HG03095 (cell line): ENCODE data around the gene NIPAL4.
"Not testable (repeated sequence)": the region's sequence is repeated elsewhere in the genome, so short reads cannot be mapped to it uniquely, and the experiment has no call there.

Experiments used
- ATAC-seq: cut with Tn5 transposase; IDR thresholded peaks from one replicate; pipeline ENCODE4 v1.9.1; 2021; ENCODE audit warnings: moderate library complexity; ENCODE audit not compliant: unreplicated experiment

The NIPAL4 gene

GRCh38 chr5:157463081-157463480 is 3.1 kb downstream of the NIPAL4 start:
- ATAC-seq, result no peak

DNA sequence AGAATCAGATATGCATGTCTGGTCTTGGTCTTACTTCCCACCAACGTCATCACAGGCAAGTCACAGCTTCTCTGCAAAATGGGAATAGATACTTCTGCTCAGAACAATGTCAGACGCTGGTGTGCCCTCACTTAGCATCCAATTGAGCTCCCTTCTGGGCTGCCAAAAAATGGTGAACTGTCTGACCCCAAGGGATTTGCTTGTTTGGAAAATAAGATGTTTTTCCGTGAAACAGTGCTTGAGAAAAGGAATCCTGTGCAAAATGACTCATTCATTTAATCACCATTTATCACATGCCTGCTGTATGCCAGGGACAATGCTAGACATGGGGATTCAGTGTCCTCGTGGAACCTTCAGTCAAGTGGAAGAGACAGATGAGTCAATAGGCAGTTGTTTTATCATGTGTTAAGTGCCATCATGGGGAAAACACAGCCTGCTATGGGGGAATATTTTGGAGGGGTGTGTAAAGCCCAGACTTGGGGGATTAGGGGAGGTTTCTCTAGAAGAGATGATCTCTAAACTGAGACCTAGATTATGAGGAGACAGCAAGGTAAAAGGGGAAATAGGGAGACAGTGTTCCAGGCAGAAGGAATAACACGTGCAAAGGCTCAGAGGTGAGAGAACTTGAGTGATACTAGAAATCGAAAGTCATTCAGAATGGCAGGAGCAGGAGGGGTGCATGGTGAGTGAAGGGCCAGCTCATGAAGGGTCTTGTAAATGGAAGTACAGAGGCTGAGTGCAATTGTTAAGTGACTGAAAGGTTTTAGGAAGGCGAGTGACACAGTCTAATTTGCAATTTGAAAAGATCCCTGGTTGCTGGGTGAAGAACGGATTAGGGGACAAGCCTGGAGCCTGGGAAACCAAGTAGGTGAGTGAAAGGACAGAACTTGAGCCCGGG is 3.9 kb downstream of the NIPAL4 start:
- ATAC-seq, result no peak

GRCh38 chr5:157464519-157465171 is 4.6 kb downstream of the NIPAL4 start:
- peak; percentile 83 for ATAC-seq

DNA sequence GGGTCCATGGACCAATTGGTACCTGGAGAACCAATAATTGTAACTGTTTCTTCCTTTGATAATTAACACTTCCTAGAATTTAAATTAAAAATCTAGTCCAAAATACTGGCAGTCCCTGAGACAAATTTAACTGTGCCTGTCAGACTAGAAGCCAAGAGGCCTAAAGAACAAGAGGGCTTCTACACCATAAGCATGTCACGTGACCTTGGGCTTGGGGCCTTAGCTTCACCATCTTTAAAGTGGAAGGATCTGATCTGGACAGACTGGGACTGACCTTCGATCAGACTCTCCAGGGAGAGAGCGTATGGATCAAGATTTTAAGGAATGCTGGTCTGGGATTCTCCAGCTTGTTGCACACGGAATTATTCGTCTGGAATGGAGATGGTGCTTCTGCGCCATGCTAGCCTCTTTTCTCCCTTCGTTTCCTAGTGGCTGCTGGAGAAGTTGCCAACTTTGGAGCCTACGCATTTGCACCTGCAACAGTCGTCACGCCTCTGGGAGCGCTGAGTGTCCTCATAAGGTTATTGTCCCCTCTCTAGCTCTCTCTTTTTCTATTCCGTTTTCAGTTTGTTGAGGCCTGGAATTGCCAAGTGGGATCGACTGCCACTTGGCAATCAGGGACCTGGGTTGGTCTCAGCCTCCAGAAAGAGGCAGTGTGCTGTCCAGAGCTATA is 8.4 kb downstream of the NIPAL4 start:
- ATAC-seq, result no peak

- no peak for ATAC-seq
These were observed 9.1 kb downstream of the NIPAL4 start for GRCh38 chr5:157469073-157469472.

DNA sequence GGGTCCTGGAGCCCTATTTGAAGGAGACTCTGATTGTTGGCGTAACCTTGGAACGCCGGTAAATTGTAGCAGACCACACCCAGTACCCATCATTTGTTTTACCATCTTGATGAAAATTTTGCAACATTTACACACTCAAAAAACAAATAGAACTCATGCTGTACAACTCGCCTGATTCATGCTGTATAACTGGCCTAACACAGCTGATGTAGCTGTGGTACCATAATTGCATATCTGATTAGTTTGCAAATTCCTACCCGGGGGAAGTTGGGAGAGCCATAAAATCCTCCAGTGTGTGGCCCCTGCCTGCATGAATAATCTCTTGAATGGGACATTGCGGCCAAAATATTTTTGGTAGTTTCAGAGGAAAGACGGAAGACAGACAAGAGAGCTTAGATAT is 9.7 kb downstream of the NIPAL4 start:
- no peak for ATAC-seq

- ATAC-seq, result no peak
These were observed 10.6 kb downstream of the NIPAL4 start for GRCh38 chr5:157470631-157471030.

GRCh38 chr5:157471709-157472108 is 11.7 kb downstream of the NIPAL4 start:
- ATAC-seq, result no peak

GRCh38 chr5:157473383-157474320 is 13.6 kb downstream of the NIPAL4 start:
- no peak for ATAC-seq

DNA sequence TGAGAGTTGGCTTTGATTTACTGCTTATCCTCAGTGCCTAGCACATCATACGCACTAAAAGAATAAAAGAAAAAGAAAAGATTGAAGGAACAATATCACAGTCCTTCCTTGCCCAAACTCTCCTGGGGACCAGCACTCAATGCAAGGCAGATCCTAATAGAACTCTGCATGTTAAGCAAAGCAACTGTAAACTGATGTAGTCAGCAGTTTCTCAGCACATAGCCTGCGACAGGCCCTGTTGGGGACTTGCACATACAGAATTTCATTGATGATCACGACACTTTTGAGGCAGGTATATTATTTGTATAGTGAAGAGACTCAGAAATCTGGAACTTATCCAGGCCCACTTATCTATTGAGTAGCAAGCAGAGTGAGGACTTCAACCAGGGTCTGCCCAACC is 15.4 kb downstream of the NIPAL4 start:
- ATAC-seq, result no peak

- peak; percentile 56 for ATAC-seq
These were observed 16.8 kb downstream of the NIPAL4 start for GRCh38 chr5:157476702-157477408.

DNA sequence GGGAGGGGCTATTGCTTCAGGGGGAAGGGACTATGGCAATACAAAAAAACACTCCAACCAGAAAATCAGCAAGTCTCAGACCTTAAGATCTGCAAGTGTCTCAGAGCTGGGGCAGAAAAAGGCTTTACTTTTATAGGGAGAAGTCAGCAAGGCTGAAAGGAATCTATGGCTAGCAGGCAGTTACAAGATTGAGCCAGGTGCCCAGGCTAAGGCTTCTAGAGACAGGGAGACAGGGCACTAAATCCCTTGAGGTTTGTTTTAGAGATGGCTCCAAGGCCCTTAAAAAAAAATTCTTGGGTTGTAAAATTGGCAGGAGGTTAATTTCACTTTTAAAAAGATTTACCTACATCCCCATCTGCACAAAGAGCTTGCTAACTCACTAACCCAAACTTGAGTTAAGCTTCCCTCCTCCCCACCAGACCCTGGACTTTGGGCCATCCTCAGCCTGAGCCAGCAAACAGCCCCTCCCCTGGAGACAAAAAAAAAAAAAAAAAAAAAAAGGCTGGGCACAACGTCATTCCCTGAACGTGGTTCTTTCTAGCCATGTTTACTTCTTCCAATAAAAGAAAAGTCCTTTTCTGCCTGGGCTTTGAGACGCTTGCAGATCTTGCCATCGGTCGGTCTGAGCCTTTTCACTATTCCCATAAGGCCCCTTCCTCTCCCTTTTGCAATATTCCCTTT is 17.9 kb downstream of the NIPAL4 start:
- no peak for ATAC-seq

DNA sequence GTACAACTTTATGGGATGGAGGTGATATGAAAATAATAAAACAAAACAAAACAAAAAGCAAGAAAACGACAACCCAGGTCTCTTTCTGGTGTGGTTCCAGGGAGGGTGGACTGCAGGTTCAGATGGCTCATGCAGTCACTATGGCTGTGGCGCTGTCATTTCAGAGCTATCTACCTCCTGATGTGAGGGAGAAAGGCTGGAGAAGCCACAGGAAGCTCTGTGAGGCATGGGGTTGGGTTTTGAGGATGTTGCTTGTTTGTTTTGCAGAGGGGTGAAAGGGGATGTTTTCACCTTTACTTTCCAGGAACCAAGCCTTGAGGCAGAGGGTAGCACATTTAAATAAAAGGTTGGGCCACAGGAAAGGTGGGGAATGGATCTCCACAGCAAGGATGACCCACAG is 18.7 kb downstream of the NIPAL4 start:
- ATAC-seq, result no peak

- ATAC-seq, result no peak
These were observed 19.2 kb downstream of the NIPAL4 start for GRCh38 chr5:157479166-157479565.

DNA sequence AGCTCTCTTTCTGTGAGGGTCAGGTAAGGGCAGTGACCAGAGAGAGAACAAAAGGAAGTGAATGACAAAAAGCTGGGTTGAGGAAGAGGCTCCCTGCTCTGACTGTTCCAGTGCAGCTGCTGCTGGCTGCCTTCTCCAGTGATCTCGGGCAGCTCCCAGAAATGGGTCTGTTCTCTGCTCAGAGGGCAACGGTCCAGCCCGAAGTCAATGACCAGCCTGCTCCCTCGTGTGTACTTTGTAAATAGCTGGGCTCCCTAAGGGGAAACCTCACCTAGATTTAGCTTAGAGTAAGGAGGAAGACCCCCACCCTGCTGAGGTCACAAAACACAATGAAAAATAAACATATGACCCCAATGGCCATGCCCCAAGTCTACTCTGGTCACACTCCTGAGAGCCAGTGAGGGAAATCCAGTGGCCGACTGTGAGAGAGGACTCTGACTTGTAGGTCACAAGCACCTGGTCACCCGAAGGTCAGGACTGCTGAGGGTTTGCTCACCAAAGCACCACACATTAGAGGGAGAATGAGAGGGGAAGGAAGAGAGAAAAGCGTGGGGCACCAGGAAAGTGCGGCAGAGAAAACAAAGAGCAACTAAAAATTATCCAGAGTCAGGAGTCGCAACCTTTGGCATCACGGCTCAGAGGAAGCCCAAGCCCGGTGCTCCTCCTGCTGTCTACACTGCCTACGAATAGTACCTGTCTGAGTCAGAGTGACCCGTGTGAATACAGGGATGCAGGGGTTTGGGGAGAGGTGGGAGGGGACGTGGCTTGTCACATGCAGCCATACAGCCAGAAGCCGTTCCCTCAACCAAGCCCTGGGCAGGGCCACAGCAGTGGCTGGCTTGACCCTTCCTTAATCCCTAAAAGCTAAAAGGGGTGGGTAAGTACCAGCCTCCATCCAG is 19.8 kb downstream of the NIPAL4 start:
- no peak for ATAC-seq

- ATAC-seq, result no peak
These were observed 21.3 kb downstream of the NIPAL4 start for GRCh38 chr5:157481265-157481664.

DNA sequence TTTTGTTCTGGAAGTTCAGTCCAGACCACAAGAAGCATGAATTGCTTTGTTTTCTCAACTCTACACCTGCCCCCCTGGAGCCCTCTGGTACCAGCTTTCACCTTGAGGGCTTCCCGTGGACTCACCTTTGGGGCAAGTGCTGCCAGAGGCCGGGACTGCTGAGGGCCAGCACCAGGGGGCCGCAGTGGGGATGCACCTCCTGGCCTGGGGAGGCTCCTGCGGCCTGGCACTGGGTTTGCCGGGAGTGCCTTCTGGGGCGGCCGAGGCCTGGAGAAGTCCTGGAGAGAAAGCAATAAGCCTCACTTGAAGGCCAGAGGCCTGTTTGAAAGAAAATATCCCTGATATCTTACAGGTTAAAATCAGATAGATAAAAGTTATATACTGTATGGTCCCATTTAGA is 21.7 kb downstream of the NIPAL4 start:
- ATAC-seq, result no peak

GRCh38 chr5:157482702-157483101 is 22.7 kb downstream of the NIPAL4 start:
- not testable (repeated sequence) for ATAC-seq
